Measurements from ENCODE around the gene CRYBB1. TPM values are rescaled to one million over a fixed set of nuclear protein-coding genes. Genes with fewer than 3 reads are reported as not detected.

The CRYBB1 gene
- total and polyA plus RNA-seq, 2 donors (not counting 1 experiment from before 2014, with no cell fraction given): 0.18 TPM; not detected in 1

DNA sequence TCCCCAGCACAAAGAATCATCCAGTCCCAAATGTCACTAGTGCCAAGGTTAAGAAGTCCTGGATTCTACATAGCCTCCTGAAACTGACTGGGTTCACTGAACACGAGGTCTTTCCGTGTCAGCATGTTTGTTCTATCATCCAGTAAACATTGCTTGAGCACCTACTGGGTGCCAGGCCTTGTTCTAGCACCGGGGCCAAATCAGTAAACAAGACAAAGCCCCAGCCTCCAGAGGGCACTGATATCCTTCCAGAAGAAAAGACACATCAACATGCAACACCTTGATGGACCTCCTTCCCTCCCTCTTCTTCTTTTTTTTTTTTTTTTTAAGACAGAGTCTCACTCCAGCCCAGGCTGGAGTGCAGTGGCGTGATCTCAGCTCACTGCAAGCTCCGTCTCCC is 54.8 kb downstream of the CRYBB1 start:
- no peak overlapping the region for H3K27ac Mint-ChIP-seq
- H3K4me3 Mint-ChIP-seq: no peak overlapping the region

More for the DNA sequence above, 54.8 kb downstream of the CRYBB1 start:
- ChIA-PET POLR2A (no interaction called here), CTCF (interaction anchor here (0.7 kb wide), 1 partner anchor 282 kb away, joined by 3 read pairs; no protein-coding TSS in a partner anchor)
- Histone ChIP-seq H3K9ac (ENCODE audit: low read length) (no peak overlapping the region), H2AFZ (ENCODE audit: insufficient read depth, low read depth, low read length, poor library complexity, severe bottlenecking) (no peak overlapping the region), H4K20me1 (ENCODE audit: control insufficient read depth, insufficient read depth, low read length, poor library complexity, severe bottlenecking) (peaks cover 11% of the 10 kb centered on the region), H3K4me1 (ENCODE audit: control insufficient read depth in 2 of 2, insufficient read depth in 2 of 2, low read length in 2 of 2) (no peaks in the 10 kb centered on the region), H3K27ac (ENCODE audit: low read length in 2 of 2) (no peak overlapping the region), H3K4me2 (replicated peaks; ENCODE audit: low read depth, low read length, poor library complexity, severe bottlenecking) (no peak overlapping the region), H3K9me3 (ENCODE audit: control extremely low read depth in 1 of 3, control insufficient read depth in 2 of 3, insufficient read depth in 1 of 3, low read length in 2 of 3) (no peaks in the 10 kb centered on the region), H3K4me3 (ENCODE audit: control extremely low read depth in 1 of 5, extremely low read depth in 1 of 5, insufficient read depth in 1 of 5, low read depth in 2 of 5, low read length in 4 of 5) (no peak overlapping the region), H3K79me2 (ENCODE audit: control insufficient read depth, insufficient read depth, low read length) (peaks cover 76% of the 10 kb centered on the region), H3K36me3 (replicated peaks in 1 of 2; ENCODE audit: control extremely low read depth in 1 of 2, control insufficient read depth in 1 of 2, extremely low read depth in 1 of 2, insufficient read depth in 2 of 2, low read length in 1 of 2) (peaks cover 0 to 17% of the 10 kb centered on the region in 2 experiments), H3K27me3 (replicated peaks in 1 of 4; ENCODE audit: control extremely low read depth in 1 of 4, control insufficient read depth in 3 of 4, insufficient read depth in 4 of 4, low read length in 3 of 4) (no peaks in the 10 kb centered on the region)
- DNase-seq (no peak), ATAC-seq (ENCODE audit: low read depth) (no peak)
- no peaks in the 10 kb centered on the region for H3K9me3 Mint-ChIP-seq (ENCODE audit: insufficient read depth)
- WGBS (ENCODE audit: insufficient coverage): 96% methylated on average over 3 of the region's 5 CpGs
- peaks cover 4% of the 10 kb centered on the region for H3K4me1 Mint-ChIP-seq
- intact Hi-C loops (cut with micrococcal nuclease): no loop called here
- H3K27me3 Mint-ChIP-seq: no peaks in the 10 kb centered on the region
- TF ChIP-seq CTCF (IDR thresholded peaks at IDR 0.05): no peak
- no peak for TF ChIP-seq EZH2 (IDR thresholded peaks at IDR 0.05; ENCODE audit: borderline replicate concordance, insufficient read depth, low read depth, low read length, poor library complexity, severe bottlenecking)
